IPS DF 4.7 (cell line): ENCODE measurements around the gene KLHL26.
"Not testable (repeated sequence)": the region's sequence is repeated elsewhere in the genome, so short reads cannot be mapped to it uniquely, and the experiment has no call there.

ENCODE experiments used
- DNase-seq: peaks from one replicate; pipeline ENCODE4 v3.0.0-alpha.2; 2013; ENCODE audit warnings: low spot score; ENCODE audit errors: extremely low read depth

KLHL26 gene

GRCh38 chr19:18662972-18663732, 26.3 kb downstream of the KLHL26 start:
- DNase-seq = no peak

DNA sequence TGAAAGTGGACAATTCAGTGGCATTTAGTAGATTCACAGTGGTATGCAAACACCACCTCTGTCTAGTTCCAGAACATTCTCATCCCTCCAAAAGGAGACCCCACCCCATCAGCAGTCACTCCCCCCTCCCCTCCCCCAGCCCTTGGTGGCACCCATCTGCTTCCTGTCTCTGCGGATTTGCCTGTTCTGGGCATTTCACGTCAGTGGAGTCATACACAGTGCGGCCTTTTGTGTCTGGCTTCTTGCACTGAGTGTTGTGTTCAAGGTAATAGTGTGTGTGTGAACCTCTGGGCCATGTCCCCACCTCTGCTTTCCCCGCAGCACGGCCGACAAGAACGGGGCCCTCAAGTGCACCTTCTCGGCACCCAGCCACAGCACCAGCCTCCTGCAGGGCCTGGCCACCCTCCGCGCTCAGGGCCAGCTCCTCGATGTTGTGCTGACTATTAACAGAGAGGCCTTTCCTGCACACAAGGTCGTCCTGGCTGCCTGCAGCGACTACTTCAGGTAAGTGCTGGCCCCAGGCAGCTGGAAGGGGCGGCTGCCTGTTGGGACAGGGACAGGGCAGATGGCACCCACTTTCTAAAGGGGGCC, 27.2 kb downstream of the KLHL26 start:
- no peak for DNase-seq

GRCh38 chr19:18665771-18666202, 29.0 kb downstream of the KLHL26 start:
- no peak for DNase-seq

DNA sequence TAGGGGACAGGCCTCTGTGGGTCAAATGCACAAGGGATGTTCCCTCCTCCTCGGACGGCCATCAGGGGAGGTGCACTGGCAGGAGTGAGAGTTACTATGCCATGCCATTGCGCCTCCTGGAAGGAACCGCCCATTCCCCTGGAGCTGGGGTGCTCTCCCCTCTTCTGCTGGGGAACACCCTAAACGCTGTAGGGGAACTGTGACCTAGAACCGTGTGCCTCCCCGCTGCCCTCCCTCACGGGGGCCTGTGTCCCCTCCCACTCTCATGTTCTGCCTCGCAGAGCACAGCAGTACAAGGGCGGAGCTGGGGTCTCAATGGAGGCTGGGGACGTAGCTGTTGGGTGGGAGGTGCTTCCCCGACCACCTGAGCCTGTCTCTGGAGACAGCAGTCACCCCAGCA, 29.5 kb downstream of the KLHL26 start:
- DNase-seq = no peak

- no peak for DNase-seq
Observed at GRCh38 chr19:18666784-18667183, 30.0 kb downstream of the KLHL26 start.

GRCh38 chr19:18667531-18668251, 30.9 kb downstream of the KLHL26 start:
- no peak for DNase-seq

DNA sequence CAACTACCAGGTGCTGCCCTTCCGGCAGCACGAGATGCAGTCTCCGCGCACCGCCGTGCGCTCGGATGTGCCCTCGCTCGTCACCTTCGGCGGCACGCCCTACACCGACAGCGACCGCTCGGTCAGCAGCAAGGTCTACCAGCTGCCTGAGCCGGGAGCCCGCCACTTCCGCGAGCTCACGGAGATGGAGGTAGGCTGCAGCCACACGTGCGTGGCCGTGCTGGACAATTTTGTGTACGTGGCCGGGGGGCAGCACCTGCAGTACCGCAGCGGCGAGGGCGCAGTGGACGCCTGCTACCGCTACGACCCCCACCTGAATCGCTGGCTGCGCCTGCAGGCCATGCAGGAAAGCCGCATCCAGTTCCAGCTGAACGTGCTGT, 31.4 kb downstream of the KLHL26 start:
- no peak for DNase-seq

- no peak for DNase-seq
Observed at GRCh38 chr19:18668744-18669523, 32.1 kb downstream of the KLHL26 start.

DNA sequence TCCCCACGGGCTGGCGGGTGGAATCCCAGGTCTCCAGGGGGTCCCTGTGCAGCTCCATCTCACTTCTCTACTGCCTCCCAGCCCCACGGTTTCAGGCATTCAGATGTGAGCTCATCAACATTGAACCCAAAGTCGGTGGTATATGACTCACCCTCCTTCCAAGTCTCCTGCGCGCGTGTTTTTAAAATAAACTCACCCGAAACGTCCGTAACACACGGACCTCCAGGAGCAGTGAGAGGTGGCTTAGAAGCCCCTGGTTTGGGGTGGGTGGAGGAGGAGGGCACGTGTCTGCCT, 32.6 kb downstream of the KLHL26 start:
- no peak for DNase-seq

GRCh38 chr19:18669883-18670282, 33.1 kb downstream of the KLHL26 start:
- no peak for DNase-seq

- DNase-seq = no peak
Observed at GRCh38 chr19:18670312-18670711, 33.5 kb downstream of the KLHL26 start.

DNA sequence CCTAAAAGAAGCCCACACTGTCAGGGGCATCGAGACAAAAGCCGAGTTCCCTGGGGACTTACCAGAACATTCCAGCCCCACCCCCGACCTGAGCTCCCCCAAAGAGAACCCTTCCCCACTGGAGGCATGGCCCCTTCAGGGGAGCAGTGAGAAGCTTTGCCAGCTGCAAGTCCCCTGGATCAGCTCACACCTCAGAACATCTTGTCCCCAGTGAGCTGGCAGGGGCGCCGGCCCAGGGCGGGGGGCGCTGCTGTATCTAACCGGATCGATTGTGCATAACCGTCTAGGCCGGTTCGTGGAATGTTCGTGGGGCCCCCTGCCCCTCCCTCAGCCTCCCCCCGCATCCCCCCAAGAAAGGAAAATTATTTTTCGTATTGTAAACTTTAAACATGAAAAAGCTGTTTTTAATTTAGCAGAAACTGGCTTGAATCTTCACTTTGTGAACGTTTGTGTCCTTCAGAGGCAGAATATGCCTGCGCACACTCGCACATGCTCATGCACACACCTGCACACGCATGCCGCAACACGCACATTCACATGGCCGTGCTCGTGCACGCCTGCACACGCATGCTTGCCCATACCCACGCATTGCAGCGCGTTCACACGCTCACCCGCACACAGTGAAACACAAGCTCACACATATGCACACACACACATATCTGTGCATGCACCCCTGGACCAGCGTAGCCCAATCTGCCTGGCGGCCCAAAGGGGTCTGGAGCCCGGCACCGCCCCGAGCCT, 34.6 kb downstream of the KLHL26 start:
- DNase-seq = no peak

GRCh38 chr19:18672044-18672451, 35.2 kb downstream of the KLHL26 start:
- DNase-seq = no peak

DNA sequence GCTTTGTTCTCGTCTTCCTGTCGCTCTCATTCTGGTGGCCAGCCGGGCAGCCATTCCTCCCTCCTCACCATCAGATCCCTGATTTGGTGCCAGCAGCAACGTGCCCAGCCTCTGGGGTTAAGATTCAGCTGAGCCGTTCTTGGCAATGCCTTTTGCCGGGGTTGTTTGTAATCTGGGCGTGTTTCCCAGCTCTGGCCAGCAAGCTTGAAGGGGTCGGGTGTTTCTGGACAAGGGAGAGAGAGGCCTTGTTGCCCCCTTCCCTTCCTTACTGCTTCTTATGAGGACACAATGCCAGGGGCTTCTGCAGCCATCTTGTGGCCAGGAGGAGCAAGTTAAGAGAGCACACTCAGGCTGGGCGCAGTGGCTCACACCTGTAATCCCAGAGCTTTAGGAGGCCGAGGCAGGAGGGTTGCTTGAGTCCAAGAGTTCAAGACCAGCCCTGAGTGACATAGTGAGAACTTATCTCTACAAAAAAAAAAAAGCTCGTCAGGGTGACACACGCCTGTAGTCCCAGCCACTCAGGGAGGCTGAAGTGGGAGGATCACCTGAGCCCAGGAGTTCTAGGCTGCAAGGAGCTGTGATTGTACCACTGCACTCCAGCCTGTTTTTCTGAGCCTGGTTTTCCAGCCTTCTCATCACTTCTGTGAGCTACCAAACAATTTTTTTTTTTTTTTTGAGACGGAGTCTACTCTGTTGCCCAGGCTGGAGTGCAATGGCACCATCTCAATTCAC, 35.9 kb downstream of the KLHL26 start:
- DNase-seq = no peak

DNA sequence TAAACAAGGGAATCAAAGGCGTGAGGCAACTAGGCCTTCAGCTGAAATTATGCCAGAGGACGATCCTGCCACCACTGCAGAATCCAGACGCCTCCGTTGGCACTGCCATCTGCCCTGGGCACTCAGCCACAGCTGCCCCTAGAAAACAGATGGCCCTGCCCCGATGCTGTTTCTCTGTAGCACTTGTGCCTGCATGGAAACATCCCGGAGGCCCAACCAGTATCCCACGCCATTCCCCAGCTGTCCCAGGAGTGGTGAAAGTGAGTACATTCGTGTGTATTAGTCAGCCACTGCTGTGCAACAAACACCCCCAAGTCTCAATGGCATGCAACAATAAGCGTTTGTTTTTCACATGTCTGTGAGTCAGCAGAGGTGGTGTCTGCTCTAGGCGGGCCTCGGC, 37.8 kb downstream of the KLHL26 start:
- DNase-seq = no peak

- DNase-seq = no peak
Observed at GRCh38 chr19:18675779-18676178, 39.0 kb downstream of the KLHL26 start.

- DNase-seq = no peak
Observed at GRCh38 chr19:18676692-18677091, 39.9 kb downstream of the KLHL26 start.

DNA sequence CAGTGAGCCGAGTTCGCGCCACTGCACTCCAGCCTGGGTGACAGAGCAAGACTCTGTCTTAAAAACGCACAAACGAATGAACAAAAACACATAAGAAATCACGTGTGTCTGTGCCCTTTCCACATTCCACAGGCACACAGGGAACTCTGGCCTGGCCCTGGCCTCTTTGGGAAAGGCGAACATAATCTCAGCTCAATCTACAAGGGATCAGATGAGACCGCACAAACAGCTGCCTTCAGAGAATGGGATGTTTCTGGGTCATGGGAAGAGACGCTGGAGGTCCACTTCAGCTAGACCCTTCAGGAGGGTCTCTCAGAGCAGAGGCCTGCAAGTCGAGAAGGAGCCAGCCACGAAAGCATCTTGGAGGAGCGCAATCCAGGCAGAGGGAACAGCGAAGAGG, 40.3 kb downstream of the KLHL26 start:
- no peak for DNase-seq

GRCh38 chr19:18680148-18680547, 43.3 kb downstream of the KLHL26 start:
- DNase-seq = not testable (repeated sequence)

GRCh38 chr19:18682807-18683108, 45.9 kb downstream of the KLHL26 start:
- DNase-seq = no peak
